Measurements from ENCODE around the gene ADM2. TPM values are rescaled to one million over a fixed set of nuclear protein-coding genes. Genes with fewer than 3 reads are reported as not detected.

ADM2 gene
- total and polyA plus RNA-seq, 4 donors, result 0.06 to 0.15 (median 0.11) TPM

DNA sequence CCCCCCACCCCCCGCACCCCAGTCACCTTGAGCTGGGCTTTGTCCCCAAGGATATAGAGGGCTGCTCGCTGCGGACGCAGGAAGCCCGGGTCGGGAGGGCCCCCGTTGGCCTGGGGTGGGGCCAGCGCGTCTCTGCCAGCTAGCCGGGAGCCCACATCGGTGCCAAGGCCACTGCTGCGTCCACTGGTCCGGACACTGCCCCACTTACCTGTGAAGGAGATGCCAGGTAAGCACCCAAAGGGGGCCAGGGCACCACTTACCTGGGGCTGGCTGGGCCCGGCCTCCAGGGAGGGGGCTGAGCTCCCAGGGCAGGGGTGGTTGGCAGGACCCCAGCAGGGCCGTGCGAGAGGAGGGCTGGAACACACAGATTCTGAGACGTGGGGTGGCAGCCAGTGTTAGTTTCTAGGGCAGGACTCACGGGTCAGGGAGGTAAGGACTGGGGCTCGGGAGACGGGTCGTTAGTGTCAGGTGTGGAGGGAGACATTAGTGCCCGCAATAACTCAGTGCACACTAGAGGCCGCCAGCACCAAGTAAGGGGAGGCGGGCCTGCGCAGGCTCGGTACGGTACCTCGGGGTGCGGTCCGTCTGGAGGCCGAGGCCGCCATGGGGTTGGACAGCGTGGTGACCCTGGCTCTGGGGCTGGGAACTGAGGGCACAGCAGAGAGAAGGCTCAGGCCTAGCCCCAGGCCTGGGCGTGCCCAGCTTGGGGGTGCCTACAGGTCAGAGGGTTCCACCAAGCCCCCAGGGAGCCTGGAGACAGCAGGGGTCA, 24.7 kb upstream of the ADM2 start:
- Histone ChIP-seq H3K27me3 (ENCODE audit: control insufficient read depth, insufficient read depth, low read length) (no peaks in the 10 kb centered on the region), H3K4me3 (ENCODE audit: low read depth, low read length) (no peak overlapping the region), H3K9me3 (ENCODE audit: control insufficient read depth, insufficient read depth, low read length) (no peaks in the 10 kb centered on the region), H3K27ac (ENCODE audit: low read depth, low read length) (no peak overlapping the region), H3K4me1 (ENCODE audit: control insufficient read depth, insufficient read depth, low read length) (no peaks in the 10 kb centered on the region), H3K36me3 (ENCODE audit: control insufficient read depth, insufficient read depth, low read length) (peaks cover 92% of the 10 kb centered on the region)
- WGBS (ENCODE audit: insufficient coverage), result 84% methylated on average over 33 of the region's 34 CpGs
- no peak for DNase-seq (ENCODE audit: low read depth in 4 of 6, low spot score in 6 of 6)

DNA sequence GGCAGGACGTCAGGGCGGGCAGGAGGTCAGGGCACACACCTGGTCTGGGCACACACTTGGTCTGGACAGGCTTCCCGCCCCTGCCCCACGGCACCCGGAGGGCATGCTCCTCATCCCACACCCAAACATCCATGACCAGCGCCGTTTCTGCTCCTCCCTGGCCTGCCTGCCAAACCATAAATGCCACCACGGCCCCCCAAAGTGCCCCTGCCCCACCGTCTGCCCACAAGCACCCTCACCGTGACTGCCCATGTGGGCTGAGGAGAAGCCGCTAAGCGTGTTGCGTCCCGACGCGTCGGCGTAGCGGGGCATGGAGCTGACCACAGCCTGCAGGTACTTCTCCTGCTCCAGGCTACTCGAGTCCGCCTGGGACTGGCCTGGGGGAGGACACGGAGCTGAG, 22.3 kb upstream of the ADM2 start:
- no peak overlapping the region for H3K4me3 ChIP-seq (ENCODE audit: low read depth, low read length)
- H3K36me3 ChIP-seq (ENCODE audit: control insufficient read depth, insufficient read depth, low read length), result peaks cover 100% of the 10 kb centered on the region
- H3K9me3 ChIP-seq (ENCODE audit: control insufficient read depth, insufficient read depth, low read length), result no peaks in the 10 kb centered on the region
- no peak overlapping the region for H3K27ac ChIP-seq (ENCODE audit: low read depth, low read length)
- no peaks in the 10 kb centered on the region for H3K4me1 ChIP-seq (ENCODE audit: control insufficient read depth, insufficient read depth, low read length)
- no peaks in the 10 kb centered on the region for H3K27me3 ChIP-seq (ENCODE audit: control insufficient read depth, insufficient read depth, low read length)
- 93% methylated on average over 22 of the region's 22 CpGs for WGBS (ENCODE audit: insufficient coverage)
- no peak for DNase-seq (ENCODE audit: low read depth in 4 of 6, low spot score in 6 of 6)

DNA sequence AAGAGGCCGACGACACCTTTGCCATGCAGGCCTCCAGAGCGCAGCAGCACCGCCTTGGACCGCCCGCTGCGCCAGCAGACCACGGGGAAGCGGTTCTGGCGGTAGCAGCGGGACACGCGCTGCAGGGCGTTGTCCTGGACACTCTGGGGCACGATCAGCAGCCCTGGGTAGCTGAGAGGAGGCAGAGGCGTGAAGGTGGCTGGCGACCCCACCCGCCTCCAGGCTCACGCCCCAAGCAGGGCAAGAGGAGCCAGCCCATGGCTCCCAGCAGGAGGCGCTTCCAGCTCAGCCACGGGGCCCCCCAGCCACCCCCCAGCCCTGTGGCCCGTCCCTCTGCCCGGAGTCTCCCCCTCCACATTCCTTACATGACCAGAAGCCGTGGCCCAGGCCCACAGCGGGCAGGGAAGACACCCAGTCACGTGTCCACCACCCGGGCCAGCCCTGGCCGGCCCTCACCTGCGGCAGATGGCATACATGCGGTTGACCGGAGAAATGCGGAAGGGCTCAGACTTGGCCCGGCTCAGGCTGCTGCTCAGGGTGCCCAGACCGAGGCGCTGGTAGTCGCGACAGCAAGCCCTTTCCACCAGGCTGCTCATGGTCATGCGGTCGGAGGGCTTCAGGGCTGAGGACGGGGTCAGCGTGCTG, 21.7 kb upstream of the ADM2 start:
- WGBS (ENCODE audit: insufficient coverage), result 95% methylated on average over 37 of the region's 41 CpGs
- no peak for DNase-seq (ENCODE audit: low read depth in 4 of 6, low spot score in 6 of 6)
- Histone ChIP-seq H3K36me3 (ENCODE audit: control insufficient read depth, insufficient read depth, low read length) (peaks cover 100% of the 10 kb centered on the region), H3K27ac (ENCODE audit: low read depth, low read length) (no peak overlapping the region), H3K4me1 (ENCODE audit: control insufficient read depth, insufficient read depth, low read length) (no peaks in the 10 kb centered on the region), H3K27me3 (ENCODE audit: control insufficient read depth, insufficient read depth, low read length) (no peaks in the 10 kb centered on the region), H3K4me3 (ENCODE audit: low read depth, low read length) (no peak overlapping the region), H3K9me3 (ENCODE audit: control insufficient read depth, insufficient read depth, low read length) (no peaks in the 10 kb centered on the region)

DNA sequence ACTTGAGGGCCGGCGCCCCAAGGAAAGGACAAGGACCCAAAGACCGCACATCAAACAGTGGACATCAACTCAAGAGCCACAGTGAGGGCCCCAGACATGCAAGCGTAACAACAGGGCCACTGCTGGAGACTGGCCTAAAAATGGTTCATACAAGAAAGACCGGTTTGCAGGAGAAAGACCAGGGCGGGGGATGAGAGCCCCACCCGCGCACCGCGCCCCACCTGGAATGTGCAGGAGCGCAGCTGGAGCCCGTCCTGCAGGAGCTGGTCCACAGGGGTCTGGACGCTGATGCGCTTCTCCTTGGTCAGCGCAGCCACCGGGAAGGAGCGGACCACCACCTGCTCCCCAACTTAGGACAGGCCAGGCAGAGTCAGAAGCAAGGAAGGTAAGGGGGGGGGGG, 20.4 kb upstream of the ADM2 start:
- Histone ChIP-seq H3K4me1 (ENCODE audit: control insufficient read depth, insufficient read depth, low read length) (no peaks in the 10 kb centered on the region), H3K9me3 (ENCODE audit: control insufficient read depth, insufficient read depth, low read length) (no peaks in the 10 kb centered on the region), H3K4me3 (ENCODE audit: low read depth, low read length) (no peak overlapping the region), H3K36me3 (ENCODE audit: control insufficient read depth, insufficient read depth, low read length) (peaks cover 100% of the 10 kb centered on the region), H3K27ac (ENCODE audit: low read depth, low read length) (no peak overlapping the region), H3K27me3 (ENCODE audit: control insufficient read depth, insufficient read depth, low read length) (no peaks in the 10 kb centered on the region)
- 97% methylated on average over 17 of the region's 17 CpGs for WGBS (ENCODE audit: insufficient coverage)
- no peak for DNase-seq (ENCODE audit: low read depth in 4 of 6, low spot score in 6 of 6)

DNA sequence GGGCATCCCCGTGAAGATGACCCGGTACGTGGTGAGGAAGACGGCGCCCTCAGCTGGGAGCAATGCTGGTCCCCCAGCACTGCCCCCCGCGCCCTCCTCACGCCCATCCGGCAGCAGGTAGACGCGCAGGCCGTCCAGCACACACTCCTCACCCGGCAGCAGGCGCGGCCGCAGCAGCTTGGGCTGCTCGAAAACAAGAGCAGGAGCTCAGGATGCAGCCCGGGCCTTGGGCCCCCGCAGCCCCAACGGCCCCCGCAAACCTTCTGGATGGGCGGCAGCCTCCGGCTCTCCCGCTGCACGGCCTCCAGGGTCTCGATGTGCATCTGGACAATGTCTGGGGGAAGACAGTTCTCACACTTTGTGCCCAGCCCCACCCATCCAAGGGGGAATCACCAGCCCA, 19.8 kb upstream of the ADM2 start:
- Histone ChIP-seq H3K4me3 (ENCODE audit: low read depth, low read length) (no peak overlapping the region), H3K9me3 (ENCODE audit: control insufficient read depth, insufficient read depth, low read length) (no peaks in the 10 kb centered on the region), H3K36me3 (ENCODE audit: control insufficient read depth, insufficient read depth, low read length) (peaks cover 100% of the 10 kb centered on the region), H3K27me3 (ENCODE audit: control insufficient read depth, insufficient read depth, low read length) (no peaks in the 10 kb centered on the region), H3K27ac (ENCODE audit: low read depth, low read length) (no peak overlapping the region), H3K4me1 (ENCODE audit: control insufficient read depth, insufficient read depth, low read length) (no peaks in the 10 kb centered on the region)
- DNase-seq (ENCODE audit: low read depth in 4 of 6, low spot score in 6 of 6), result no peak
- WGBS (ENCODE audit: insufficient coverage), result 94% methylated on average over 22 of the region's 26 CpGs

DNA sequence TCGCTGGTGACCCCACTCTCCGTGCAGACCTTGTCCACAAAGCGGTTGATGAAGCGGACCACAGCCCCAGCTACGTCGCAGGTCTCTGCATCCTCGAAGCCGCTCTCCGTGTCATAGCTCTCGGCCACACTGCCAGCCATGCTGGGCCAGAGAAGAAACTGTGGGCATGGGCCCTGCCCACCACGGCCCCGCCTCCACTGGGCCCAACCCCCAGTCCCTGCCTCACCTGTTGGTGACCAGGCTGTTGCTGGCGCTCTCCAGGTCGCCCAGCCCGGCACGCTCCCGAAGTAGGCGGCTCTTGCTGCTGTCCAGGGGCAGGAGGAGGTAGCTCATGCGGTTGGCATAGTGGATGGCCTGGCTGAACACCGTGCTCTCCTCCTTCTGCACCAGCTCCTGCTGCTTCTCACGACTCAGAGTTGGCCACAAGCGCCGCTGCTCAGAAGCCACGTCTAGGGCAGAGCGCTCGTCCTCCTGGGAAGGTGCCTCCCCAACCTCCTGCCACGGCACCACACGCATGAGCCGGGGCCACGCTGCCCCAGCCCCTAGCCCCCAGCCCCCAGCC, 19.3 kb upstream of the ADM2 start:
- no peak for DNase-seq (ENCODE audit: low read depth in 4 of 6, low spot score in 6 of 6)
- Histone ChIP-seq H3K9me3 (ENCODE audit: control insufficient read depth, insufficient read depth, low read length) (no peaks in the 10 kb centered on the region), H3K36me3 (ENCODE audit: control insufficient read depth, insufficient read depth, low read length) (peaks cover 100% of the 10 kb centered on the region), H3K4me1 (ENCODE audit: control insufficient read depth, insufficient read depth, low read length) (no peaks in the 10 kb centered on the region), H3K27ac (ENCODE audit: low read depth, low read length) (no peak overlapping the region), H3K4me3 (ENCODE audit: low read depth, low read length) (no peak overlapping the region), H3K27me3 (ENCODE audit: control insufficient read depth, insufficient read depth, low read length) (no peaks in the 10 kb centered on the region)
- 95% methylated on average over 26 of the region's 30 CpGs for WGBS (ENCODE audit: insufficient coverage)

DNA sequence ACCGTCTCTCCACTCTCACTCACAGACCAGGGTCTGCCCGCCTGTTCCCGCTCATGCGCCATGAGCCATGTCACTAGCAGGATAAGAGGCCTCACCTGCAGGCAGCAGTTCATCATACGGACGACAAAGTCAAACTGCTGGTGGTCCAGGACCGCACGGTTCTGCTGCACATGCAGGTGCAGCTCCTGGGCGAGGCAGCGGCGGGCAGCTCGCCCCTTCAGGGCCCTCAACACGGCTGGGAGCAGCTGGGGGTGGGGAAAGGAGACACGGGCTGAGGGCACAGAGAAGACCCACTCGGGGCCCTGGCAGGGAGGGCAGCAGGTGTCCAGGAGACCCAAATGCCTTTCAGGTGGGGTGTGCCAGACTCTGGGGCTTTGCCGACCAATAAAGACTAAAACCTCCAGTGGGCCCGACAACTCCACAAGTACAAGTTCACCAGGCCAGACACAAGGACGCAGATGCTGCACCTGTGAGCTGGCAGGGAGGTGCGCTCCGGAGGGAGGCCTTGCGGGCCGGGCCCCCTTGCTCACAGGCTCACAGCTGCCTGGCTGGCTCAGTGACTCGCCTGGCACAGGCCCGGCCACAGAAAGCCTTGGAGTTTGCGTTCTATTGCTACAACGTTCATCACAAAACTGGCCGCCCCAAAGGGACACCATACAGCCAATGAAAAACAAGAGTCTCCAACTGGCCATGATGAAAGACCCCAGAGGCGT, 18.0 kb upstream of the ADM2 start:
- H3K27ac ChIP-seq (ENCODE audit: low read depth, low read length), result no peak overlapping the region
- H3K4me3 ChIP-seq (ENCODE audit: low read depth, low read length), result no peak overlapping the region

DNA sequence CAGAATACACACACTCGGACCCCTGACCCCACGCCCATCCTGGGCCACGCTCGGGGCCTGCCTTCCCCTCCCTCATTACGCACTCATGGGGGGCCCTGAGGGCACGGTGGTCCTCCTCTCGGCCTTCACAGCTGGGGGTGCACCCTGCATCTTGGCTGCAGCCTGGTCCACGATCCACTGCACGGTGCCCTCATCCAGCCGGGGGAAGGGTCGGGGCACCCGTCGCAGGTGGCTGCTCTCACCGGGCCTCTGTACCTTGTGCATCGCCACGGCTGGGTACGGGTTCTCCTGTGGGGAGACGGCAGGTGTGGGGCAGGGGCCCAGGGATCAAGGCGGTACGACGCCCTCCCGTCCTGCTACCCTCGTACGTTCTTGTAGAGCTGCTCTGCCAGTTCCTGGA, 16.9 kb upstream of the ADM2 start:
- 93% methylated on average over 24 of the region's 24 CpGs for WGBS (ENCODE audit: insufficient coverage)
- DNase-seq (ENCODE audit: low read depth in 4 of 6, low spot score in 6 of 6), result no peak
- Histone ChIP-seq H3K27me3 (ENCODE audit: control insufficient read depth, insufficient read depth, low read length) (no peaks in the 10 kb centered on the region), H3K4me3 (ENCODE audit: low read depth, low read length) (no peak overlapping the region), H3K9me3 (ENCODE audit: control insufficient read depth, insufficient read depth, low read length) (no peaks in the 10 kb centered on the region), H3K36me3 (ENCODE audit: control insufficient read depth, insufficient read depth, low read length) (peaks cover 99% of the 10 kb centered on the region), H3K4me1 (ENCODE audit: control insufficient read depth, insufficient read depth, low read length) (no peaks in the 10 kb centered on the region), H3K27ac (ENCODE audit: low read depth, low read length) (no peak overlapping the region)

More for the DNA sequence above, 18.0 kb upstream of the ADM2 start:
- 95% methylated on average over 27 of the region's 28 CpGs for WGBS (ENCODE audit: insufficient coverage)
- Histone ChIP-seq H3K36me3 (ENCODE audit: control insufficient read depth, insufficient read depth, low read length) (peaks cover 100% of the 10 kb centered on the region), H3K27me3 (ENCODE audit: control insufficient read depth, insufficient read depth, low read length) (no peaks in the 10 kb centered on the region), H3K4me1 (ENCODE audit: control insufficient read depth, insufficient read depth, low read length) (no peaks in the 10 kb centered on the region), H3K9me3 (ENCODE audit: control insufficient read depth, insufficient read depth, low read length) (no peaks in the 10 kb centered on the region)
- no peak for DNase-seq (ENCODE audit: low read depth in 4 of 6, low spot score in 6 of 6)

DNA sequence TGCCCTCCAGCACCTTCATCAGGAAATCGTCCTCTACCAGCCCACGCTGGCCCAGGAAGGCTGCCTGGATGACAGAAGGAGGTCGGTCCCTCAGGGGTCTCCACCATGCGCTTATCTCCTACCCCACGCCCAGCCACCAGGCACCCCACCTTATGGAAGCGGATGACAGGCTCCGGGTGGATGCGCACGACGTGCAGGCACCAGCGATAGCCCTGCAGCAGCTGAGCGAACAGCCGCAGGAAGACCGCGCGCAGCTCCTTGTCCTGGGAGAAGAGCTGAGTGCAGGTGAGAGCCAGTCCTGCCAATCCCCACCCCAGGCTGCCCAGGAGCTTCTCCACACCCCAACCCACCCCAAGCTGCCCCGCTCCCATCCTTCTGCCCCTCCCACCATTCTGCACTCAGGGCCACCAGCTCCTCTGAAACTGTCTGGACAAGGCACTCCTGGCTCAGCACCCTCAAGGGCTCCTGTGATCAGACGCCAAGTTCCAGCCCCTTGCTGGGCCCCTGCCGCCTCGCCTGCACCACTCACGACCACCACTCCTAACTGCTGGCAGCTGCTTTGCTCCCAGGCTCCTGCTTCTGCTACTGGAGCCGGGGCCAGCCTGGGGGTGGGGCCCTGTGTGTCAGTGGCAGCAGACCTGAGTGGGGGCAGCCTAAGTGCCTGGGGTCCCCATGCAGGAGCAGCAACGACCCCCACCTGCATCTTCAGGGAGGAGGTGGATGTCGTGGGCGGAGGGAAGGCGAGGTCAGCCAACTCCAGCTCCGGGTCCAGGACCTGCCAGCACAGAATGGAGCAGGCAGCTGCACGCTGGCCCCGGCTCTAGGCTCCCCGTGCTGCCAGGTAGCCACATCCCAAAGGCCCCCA, 16.0 kb upstream of the ADM2 start:
- peaks cover 99% of the 10 kb centered on the region for H3K36me3 ChIP-seq (ENCODE audit: control insufficient read depth, insufficient read depth, low read length)
- WGBS (ENCODE audit: insufficient coverage), result 92% methylated on average over 25 of the region's 30 CpGs

More for the DNA sequence above, 16.0 kb upstream of the ADM2 start:
- no peaks in the 10 kb centered on the region for H3K27me3 ChIP-seq (ENCODE audit: control insufficient read depth, insufficient read depth, low read length)
- H3K27ac ChIP-seq (ENCODE audit: low read depth, low read length), result no peak overlapping the region
- DNase-seq (ENCODE audit: low read depth in 4 of 6, low spot score in 6 of 6), result no peak
- peaks cover 7% of the 10 kb centered on the region for H3K4me1 ChIP-seq (ENCODE audit: control insufficient read depth, insufficient read depth, low read length)
- H3K9me3 ChIP-seq (ENCODE audit: control insufficient read depth, insufficient read depth, low read length), result no peaks in the 10 kb centered on the region
- no peak overlapping the region for H3K4me3 ChIP-seq (ENCODE audit: low read depth, low read length)

All from spinal cord (tissue), 10 donors.